Neutrophil (primary cell): Measurements from ENCODE around the gene SAFB2.

Source experiments
- H3K27ac ChIP-seq: fragments of 200-600 bp; sonication (generic); 2 replicates; pipeline ENCODE4 v1.5.1; 2016; ENCODE audit warnings: mild to moderate bottlenecking, moderate library complexity
- H3K27me3 ChIP-seq: fragments of 200-600 bp; sonication (generic); 2 replicates; pipeline ENCODE4 v1.6.0; 2016; ENCODE audit warnings: mild to moderate bottlenecking
- H3K36me3 ChIP-seq: fragments of 200-600 bp; sonication (generic); 2 replicates; pipeline ENCODE4 v1.5.1; 2017
- H3K4me1 ChIP-seq, 2 experiments: fragments of 200-600 bp in 1 of 2; sonication (generic) in 1 of 2; 1 replicate in 1 of 2; 2 replicates in 1 of 2; pipeline versions ENCODE4 v1.5.1 to v1.6.1; 2013 to 2016; ENCODE audit warnings: low read depth in 1 of 2, low read length in 1 of 2, mild to moderate bottlenecking in 1 of 2, moderate library complexity in 1 of 2; ENCODE audit not compliant: control insufficient read depth in 1 of 2, insufficient read depth in 1 of 2
- H3K4me3 ChIP-seq, 2 experiments: fragments of 200-600 bp in 1 of 2; sonication (generic) in 1 of 2; 1 replicate in 1 of 2; 2 replicates in 1 of 2; pipeline ENCODE4 v1.5.1; 2013 to 2016; ENCODE audit warnings: low read depth in 1 of 2, low read length in 1 of 2, mild to moderate bottlenecking in 1 of 2, moderate library complexity in 1 of 2
- H3K9me3 ChIP-seq: fragments of 200-600 bp; sonication (generic); 2 replicates; pipeline ENCODE4 v1.5.1; 2016
- TF ChIP-seq, protein P1 (sequence below): fragments of 200-600 bp; sonication (generic); IDR thresholded peaks from 2 replicates; pipeline ENCODE4 v1.5.1; 2016; ENCODE audit warnings: antibody characterized with exemption

The SAFB2 gene

DNA sequence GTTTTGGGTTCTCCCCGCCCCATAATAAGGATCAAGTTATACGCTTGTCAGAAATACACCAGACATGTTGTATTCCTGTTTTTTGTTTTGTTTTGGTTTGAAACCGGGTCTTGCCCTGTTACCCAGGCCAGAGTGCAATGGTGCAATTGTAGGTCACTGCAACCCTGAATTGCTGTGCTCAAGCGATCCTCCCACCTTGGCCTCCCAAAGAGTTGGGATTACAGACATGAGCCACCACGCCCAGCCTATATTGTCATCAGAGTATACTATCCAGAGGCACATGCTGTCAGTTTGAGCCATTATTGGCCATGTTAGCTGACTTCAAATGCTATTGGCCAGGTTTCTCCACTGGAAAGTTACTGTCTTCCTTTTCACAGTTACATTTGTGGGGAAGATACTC is 10.1 kb upstream of the SAFB2 start:
- Histone ChIP-seq H3K9me3 (no peaks in the 10 kb centered on the region), H3K4me3 (no peak overlapping the region), H3K27me3 (no peaks in the 10 kb centered on the region), H3K4me1 (peaks cover 51 to 54% of the 10 kb centered on the region in 2 experiments), H3K27ac (peak overlapping the region; percentile 73), H3K36me3 (peaks cover 16% of the 10 kb centered on the region)
- TF ChIP-seq, protein P1, sequence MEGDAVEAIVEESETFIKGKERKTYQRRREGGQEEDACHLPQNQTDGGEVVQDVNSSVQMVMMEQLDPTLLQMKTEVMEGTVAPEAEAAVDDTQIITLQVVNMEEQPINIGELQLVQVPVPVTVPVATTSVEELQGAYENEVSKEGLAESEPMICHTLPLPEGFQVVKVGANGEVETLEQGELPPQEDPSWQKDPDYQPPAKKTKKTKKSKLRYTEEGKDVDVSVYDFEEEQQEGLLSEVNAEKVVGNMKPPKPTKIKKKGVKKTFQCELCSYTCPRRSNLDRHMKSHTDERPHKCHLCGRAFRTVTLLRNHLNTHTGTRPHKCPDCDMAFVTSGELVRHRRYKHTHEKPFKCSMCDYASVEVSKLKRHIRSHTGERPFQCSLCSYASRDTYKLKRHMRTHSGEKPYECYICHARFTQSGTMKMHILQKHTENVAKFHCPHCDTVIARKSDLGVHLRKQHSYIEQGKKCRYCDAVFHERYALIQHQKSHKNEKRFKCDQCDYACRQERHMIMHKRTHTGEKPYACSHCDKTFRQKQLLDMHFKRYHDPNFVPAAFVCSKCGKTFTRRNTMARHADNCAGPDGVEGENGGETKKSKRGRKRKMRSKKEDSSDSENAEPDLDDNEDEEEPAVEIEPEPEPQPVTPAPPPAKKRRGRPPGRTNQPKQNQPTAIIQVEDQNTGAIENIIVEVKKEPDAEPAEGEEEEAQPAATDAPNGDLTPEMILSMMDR = no peak

DNA sequence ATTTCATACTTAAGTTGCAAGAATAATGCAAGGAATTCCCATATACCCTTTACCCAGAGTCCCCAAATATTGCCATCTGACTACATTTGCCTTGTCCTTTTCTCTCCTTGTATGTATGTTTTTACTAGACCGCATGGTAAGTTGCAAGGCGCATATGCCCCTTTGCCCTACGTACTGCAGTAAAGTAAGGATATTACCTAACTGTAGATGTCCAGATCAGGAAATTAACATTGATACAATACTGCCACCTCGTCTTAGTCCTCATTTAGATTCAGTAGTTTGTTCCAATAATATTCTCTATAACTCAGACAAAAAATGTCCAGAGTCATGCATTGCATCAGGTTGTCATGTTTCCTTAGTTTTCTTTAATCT is 9.7 kb upstream of the SAFB2 start:
- TF ChIP-seq, protein P1 = no peak
- no peaks in the 10 kb centered on the region for H3K27me3 ChIP-seq
- H3K9me3 ChIP-seq = no peaks in the 10 kb centered on the region
- peaks cover 55 to 56% of the 10 kb centered on the region in 2 experiments for H3K4me1 ChIP-seq
- H3K36me3 ChIP-seq = peaks cover 20% of the 10 kb centered on the region
- H3K4me3 ChIP-seq = no peak overlapping the region
- H3K27ac ChIP-seq = peak overlapping the region; percentile 73

DNA sequence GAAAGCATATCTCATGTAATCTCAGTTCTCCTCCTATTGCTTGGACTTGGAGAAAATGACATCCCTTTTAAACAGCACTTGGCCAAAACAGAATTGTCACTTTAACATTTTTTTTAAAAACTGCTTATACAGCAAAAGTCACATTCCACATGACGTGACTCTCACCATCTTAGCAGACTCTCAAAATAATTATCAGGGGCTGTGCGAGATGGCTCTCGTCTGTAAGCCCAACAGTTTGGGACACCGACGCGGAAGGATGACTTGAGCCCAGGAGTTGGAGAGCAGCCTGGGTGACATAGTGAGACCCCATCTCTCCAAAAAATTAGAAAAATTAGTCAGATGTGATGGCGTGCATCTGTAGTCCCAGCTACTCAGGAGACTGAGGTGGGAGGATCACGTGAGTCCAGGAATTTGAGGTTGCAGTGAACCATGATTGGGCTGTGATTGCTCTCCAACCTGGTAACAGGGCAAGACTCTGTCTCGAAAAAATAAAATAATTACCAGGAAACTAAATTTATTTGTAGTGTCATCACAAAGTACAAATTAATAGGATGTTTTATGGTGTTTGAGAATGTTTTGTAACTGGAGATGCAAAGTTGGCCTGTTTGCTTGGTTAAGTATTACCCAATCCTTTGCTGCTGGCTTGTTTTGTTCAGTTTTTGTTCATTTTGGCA is 9.1 kb upstream of the SAFB2 start:
- TF ChIP-seq, protein P1 = no peak
- H3K27me3 ChIP-seq = no peaks in the 10 kb centered on the region
- H3K4me3 ChIP-seq = no peak overlapping the region
- no peaks in the 10 kb centered on the region for H3K9me3 ChIP-seq
- H3K36me3 ChIP-seq = peaks cover 26% of the 10 kb centered on the region
- peaks cover 60 to 61% of the 10 kb centered on the region in 2 experiments for H3K4me1 ChIP-seq
- peak overlapping the region; percentile 73 for H3K27ac ChIP-seq

DNA sequence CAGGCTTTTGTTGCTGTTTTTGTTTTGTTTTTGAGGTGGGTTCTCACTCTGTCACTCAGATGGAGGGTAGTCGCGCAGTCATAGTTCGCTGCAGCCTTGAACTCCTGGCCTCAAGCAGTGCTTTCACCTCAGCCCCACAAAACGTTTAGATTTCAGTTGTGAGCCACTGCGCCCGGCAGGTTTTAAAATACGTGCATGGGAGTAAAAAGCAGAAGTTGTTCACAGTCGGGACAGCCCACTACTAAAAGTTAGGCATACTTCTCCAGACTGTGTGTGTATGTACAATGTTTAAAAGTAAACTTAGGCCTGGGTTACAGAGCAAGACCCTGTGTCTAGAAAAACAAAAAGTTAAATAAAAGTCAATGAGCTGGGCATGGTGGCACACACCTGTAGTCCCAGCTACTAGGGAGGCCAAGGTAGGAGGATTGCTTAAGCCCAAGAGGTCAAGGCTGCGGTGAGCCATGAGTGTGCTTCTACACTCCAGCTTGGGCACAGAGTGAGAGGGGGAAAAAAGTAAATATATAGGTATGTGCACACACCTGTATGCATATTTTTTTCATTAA is 6.4 kb upstream of the SAFB2 start:
- peaks cover 78 to 79% of the 10 kb centered on the region in 2 experiments for H3K4me1 ChIP-seq
- peaks cover 33% of the 10 kb centered on the region for H3K36me3 ChIP-seq
- H3K27ac ChIP-seq = peak overlapping the region; percentile 78
- TF ChIP-seq, protein P1 = no peak
- H3K9me3 ChIP-seq = no peaks in the 10 kb centered on the region
- no peaks in the 10 kb centered on the region for H3K27me3 ChIP-seq
- peak overlapping the region in 1 of 2 experiments; percentile 5 for H3K4me3 ChIP-seq

DNA sequence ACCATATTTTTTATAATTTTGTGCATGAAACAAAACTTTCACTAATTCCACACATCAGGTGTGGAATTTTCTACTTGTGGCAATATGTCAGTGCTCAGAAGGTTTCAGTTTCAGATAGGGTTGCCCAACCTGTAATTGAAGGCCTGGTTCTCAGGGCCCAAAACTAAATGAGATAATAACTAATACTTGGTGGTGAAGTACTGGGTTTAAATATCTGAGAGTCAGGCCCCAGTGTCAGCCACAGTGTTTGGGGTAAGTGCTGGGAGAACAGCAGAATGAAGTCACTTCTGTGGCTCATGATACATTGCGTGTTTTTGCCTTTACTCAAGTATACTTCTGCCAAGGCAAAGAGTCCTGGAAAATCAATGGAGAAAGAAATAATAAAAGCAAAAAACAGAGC is 5.9 kb upstream of the SAFB2 start:
- Histone ChIP-seq H3K36me3 (peaks cover 33% of the 10 kb centered on the region), H3K9me3 (no peaks in the 10 kb centered on the region), H3K27ac (peak overlapping the region; percentile 78), H3K4me3 (peak overlapping the region in 1 of 2 experiments; percentile 5), H3K27me3 (no peaks in the 10 kb centered on the region), H3K4me1 (peaks cover 75 to 84% of the 10 kb centered on the region in 2 experiments)
- TF ChIP-seq, protein P1 = no peak
